ENCODE data around the gene YIPF1.

DNA sequence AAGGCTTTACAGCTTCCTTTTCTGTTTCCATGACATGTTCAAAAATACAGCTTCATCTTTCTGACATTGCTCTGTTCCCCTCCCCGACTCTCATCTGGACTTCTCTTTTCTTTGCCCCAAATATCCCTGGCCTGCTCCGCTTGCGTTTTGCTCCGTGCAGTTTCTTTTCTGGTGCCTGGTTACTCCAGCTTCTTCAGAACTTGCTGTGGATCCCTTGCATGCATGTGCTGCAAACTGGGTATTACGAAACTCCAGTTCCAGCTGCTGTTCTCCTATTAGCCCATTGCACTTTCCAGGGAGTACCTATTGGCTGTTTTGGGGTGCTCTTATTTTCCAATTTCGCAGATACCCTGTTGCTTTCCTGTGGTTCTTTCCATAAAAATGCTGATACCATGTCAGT lies 41.6 kb downstream of the YIPF1 start:
- TF ChIP-seq POLR2AphosphoS5 (IDR thresholded peaks at IDR 0.05) = no peak
- TF ChIP-seq, protein P1, sequence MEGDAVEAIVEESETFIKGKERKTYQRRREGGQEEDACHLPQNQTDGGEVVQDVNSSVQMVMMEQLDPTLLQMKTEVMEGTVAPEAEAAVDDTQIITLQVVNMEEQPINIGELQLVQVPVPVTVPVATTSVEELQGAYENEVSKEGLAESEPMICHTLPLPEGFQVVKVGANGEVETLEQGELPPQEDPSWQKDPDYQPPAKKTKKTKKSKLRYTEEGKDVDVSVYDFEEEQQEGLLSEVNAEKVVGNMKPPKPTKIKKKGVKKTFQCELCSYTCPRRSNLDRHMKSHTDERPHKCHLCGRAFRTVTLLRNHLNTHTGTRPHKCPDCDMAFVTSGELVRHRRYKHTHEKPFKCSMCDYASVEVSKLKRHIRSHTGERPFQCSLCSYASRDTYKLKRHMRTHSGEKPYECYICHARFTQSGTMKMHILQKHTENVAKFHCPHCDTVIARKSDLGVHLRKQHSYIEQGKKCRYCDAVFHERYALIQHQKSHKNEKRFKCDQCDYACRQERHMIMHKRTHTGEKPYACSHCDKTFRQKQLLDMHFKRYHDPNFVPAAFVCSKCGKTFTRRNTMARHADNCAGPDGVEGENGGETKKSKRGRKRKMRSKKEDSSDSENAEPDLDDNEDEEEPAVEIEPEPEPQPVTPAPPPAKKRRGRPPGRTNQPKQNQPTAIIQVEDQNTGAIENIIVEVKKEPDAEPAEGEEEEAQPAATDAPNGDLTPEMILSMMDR (IDR thresholded peaks at IDR 0.05) = no peak

All from suprapubic skin (tissue), 3 donors.